ENCODE data around the gene RNASE2. TPM values are rescaled to one million over a fixed set of nuclear protein-coding genes. Genes with fewer than 3 reads are reported as not detected.

The RNASE2 gene
- total and polyA plus RNA-seq, 2 donors (not counting 3 experiments of a cell fraction or from before 2014, with no cell fraction given), result not detected

GRCh38 chr14:20998674-20999366, 43.5 kb downstream of the RNASE2 start, which contains the start of gene SLC39A2:
SLC39A2 (plus strand) TSS chr14:20999293; CDS start chr14:20999447, 154 bp downstream.
- dilution Hi-C loops (cut with MboI; ENCODE audit: extremely low pct_ligation_motif_present, low sequenced_read_pairs) (no loop called here), intact Hi-C loops (cut with micrococcal nuclease) (no loop called here)
- Histone ChIP-seq H3K27me3 (ENCODE audit: control insufficient read depth in 2 of 2, insufficient read depth in 2 of 2, low read length in 2 of 2) (no peaks in the 10 kb centered on the region), H3K4me1 (ENCODE audit: control insufficient read depth, extremely low read depth, insufficient read depth, low read length) (no peaks in the 10 kb centered on the region), H3K9me3 (replicated peaks; ENCODE audit: control insufficient read depth, insufficient read depth, low read length) (no peaks in the 10 kb centered on the region), H3K9ac (replicated peaks; ENCODE audit: extremely low read depth, insufficient read depth, low read length) (no peak within 1 kb of the TSS), H3K4me2 (ENCODE audit: insufficient read depth, low read length) (no peak within 1 kb of the TSS), H2AFZ (ENCODE audit: low read depth, low read length) (no peak within 1 kb of the TSS), H3K27ac (ENCODE audit: insufficient read depth, low read depth, low read length) (no peak within 1 kb of the TSS), H3K9me1 (replicated peaks; ENCODE audit: control insufficient read depth, extremely low read depth, insufficient read depth, low read length) (no peaks in the 10 kb centered on the region), H3K36me3 (ENCODE audit: control insufficient read depth in 2 of 2, extremely low read depth in 1 of 2, insufficient read depth in 2 of 2, low read length in 2 of 2) (peaks cover 14 to 17% of the 10 kb centered on the region in 2 experiments), H3K79me2 (ENCODE audit: control insufficient read depth, insufficient read depth, low read length) (no peaks in the 10 kb centered on the region), H3K4me3 (replicated peaks in 1 of 3; ENCODE audit: insufficient read depth in 1 of 3, low read depth in 1 of 3, low read length in 3 of 3) (no peak within 1 kb of the TSS), H4K20me1 (replicated peaks; ENCODE audit: control insufficient read depth, extremely low read depth, insufficient read depth, low read length) (no peaks in the 10 kb centered on the region)
- FAIRE-seq, result no peak
- no peak for TF ChIP-seq POLR2A (IDR thresholded peaks at IDR 0.05; ENCODE audit: low read depth, low read length)
- no peak for TF ChIP-seq CTCF (IDR thresholded peaks at IDR 0.05; ENCODE audit: extremely low read depth in 1 of 2, insufficient read depth in 1 of 2, low read depth in 1 of 2, low read length in 2 of 2)
- TF ChIP-seq FOS (IDR thresholded peaks at IDR 0.05; ENCODE audit: borderline replicate concordance, insufficient read depth, low read length), result no peak
- no peak for TF ChIP-seq MYC (IDR thresholded peaks at IDR 0.05; ENCODE audit: low read depth, low read length)
- no peak for TF ChIP-seq POLR2AphosphoS5 (IDR thresholded peaks at IDR 0.05; ENCODE audit: insufficient read depth, low read depth, low read length)
- no peak for TF ChIP-seq MAX (IDR thresholded peaks at IDR 0.05; ENCODE audit: insufficient read depth, insufficient read length)
- no peak for TF ChIP-seq JUN (IDR thresholded peaks at IDR 0.05; ENCODE audit: borderline replicate concordance, insufficient read depth, insufficient read length, low read depth)
- TF ChIP-seq EZH2 (IDR thresholded peaks at IDR 0.05; ENCODE audit: borderline replicate concordance, low read depth, low read length, severe bottlenecking), result no peak
- TF ChIP-seq GATA2 (IDR thresholded peaks at IDR 0.05; ENCODE audit: insufficient read depth, insufficient read length, low read depth, low read length), result no peak
- POLR2A ChIA-PET, result no interaction called here
- CTCF ChIA-PET, result interaction anchor here (1.0 to 3.4 kb wide), 5 partner anchors 16 to 141 kb away, joined by 3 to 23 read pairs (median 5); no protein-coding TSS in a partner anchor
- BruUV-seq (replicated peaks), result no TSS peak
- DNase-seq (ENCODE audit: low read depth, low spot score), result no peak
